Breast epithelium (tissue), 3 donors: Measurements from ENCODE around the gene ETS2.

Experiments used
- POLR2A ChIP-seq: fragments of 450-650 bp; IDR thresholded peaks from one replicate; pipeline ENCODE4 v1.6.1; 2016; ENCODE audit warnings: antibody characterized with exemption, mild to moderate bottlenecking, moderate library complexity
- POLR2AphosphoS5 ChIP-seq, 3 donors: sonication (generic); formaldehyde crosslinking; IDR thresholded peaks; one replicate each; pipeline ENCODE4 v1.6.1; 2017; ENCODE audit warnings: antibody characterized with exemption in 3 of 3
- TF ChIP-seq, protein P1 (sequence below), 3 donors: fragments of 450-650 bp; IDR thresholded peaks; one replicate each; pipeline ENCODE4 v1.5.1; 2016 to 2017; ENCODE audit warnings: antibody characterized with exemption in 3 of 3, mild to moderate bottlenecking in 3 of 3, moderate library complexity in 3 of 3

DNA sequence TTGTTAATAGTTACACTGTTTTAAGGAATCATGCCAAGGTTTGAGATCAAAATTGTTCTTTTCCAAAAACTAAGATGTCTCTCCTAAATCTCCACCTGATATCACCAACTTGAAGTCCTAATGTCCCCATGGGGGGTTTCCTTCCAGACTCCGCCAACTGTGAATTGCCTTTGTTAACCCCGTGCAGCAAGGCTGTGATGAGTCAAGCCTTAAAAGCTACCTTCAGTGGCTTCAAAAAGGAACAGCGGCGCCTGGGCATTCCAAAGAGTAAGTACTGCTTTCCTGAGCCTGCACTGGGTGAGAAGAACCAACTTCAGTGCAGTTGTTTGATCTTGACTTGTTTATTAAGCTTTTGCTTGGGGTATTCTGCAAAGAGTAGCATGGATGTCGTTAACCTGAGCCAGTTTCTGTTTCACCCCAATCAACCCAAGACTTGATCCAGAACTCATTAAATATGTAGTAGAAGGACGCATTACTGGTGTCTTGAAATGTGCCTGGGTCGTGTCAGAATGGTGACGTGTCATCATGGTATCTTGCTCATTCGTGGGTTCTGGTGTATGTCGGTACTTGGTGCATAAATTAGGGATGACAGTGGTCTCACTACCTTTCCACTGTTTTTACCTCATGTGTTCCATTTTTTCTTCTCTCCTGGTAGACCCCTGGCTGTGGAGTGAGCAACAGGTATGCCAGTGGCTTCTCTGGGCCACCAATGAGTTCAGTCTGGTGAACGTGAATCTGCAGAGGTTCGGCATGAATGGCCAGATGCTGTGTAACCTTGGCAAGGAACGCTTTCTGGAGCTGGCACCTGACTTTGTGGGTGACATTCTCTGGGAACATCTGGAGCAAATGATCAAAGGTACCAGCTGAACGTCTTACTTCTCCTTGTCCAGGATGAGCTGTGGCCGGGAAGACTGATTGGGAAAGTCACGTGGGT, 8.7 kb downstream of the ETS2 start:
- TF ChIP-seq, protein P1, sequence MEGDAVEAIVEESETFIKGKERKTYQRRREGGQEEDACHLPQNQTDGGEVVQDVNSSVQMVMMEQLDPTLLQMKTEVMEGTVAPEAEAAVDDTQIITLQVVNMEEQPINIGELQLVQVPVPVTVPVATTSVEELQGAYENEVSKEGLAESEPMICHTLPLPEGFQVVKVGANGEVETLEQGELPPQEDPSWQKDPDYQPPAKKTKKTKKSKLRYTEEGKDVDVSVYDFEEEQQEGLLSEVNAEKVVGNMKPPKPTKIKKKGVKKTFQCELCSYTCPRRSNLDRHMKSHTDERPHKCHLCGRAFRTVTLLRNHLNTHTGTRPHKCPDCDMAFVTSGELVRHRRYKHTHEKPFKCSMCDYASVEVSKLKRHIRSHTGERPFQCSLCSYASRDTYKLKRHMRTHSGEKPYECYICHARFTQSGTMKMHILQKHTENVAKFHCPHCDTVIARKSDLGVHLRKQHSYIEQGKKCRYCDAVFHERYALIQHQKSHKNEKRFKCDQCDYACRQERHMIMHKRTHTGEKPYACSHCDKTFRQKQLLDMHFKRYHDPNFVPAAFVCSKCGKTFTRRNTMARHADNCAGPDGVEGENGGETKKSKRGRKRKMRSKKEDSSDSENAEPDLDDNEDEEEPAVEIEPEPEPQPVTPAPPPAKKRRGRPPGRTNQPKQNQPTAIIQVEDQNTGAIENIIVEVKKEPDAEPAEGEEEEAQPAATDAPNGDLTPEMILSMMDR (IDR thresholded peaks at IDR 0.05) = no peak
- no peak for TF ChIP-seq POLR2AphosphoS5 (IDR thresholded peaks at IDR 0.05)
- no peak for TF ChIP-seq POLR2A
